ENCODE data around the gene MACIR. TPM values are rescaled to one million over a fixed set of nuclear protein-coding genes. Genes with fewer than 3 reads are reported as not detected.

The MACIR gene
- total and polyA plus RNA-seq, 2 donors (not counting 1 experiment from before 2014, with no cell fraction given), result 3.5 to 7.3 TPM

- TF ChIP-seq EZH2 (IDR thresholded peaks at IDR 0.05; ENCODE audit: low read length, missing control alignments) (no peak), CTCF (conservative IDR thresholded peaks at IDR 0.05 in 1 of 2, IDR thresholded peaks at IDR 0.05 in 1 of 2; ENCODE audit: low read depth in 1 of 2, low read length in 2 of 2) (no peak)
- Histone ChIP-seq H3K36me3 (ENCODE audit: control insufficient read depth, insufficient read depth, low read length) (no peaks in the 10 kb centered on the region), H4K20me1 (ENCODE audit: control insufficient read depth, extremely low read depth, insufficient read depth, low read length) (no peaks in the 10 kb centered on the region), H3K4me2 (ENCODE audit: extremely low read depth, insufficient read depth, low read length) (no peak overlapping the region), H3K9me3 (ENCODE audit: control insufficient read depth, insufficient read depth, low read depth, low read length) (no peaks in the 10 kb centered on the region), H3K4me1 (ENCODE audit: control insufficient read depth, extremely low read depth, insufficient read depth, low read length) (no peaks in the 10 kb centered on the region), H2AFZ (ENCODE audit: low read length) (no peak overlapping the region), H3K79me2 (ENCODE audit: control insufficient read depth, insufficient read depth, low read length) (no peaks in the 10 kb centered on the region), H3K4me3 (replicated peaks in 1 of 4; ENCODE audit: control extremely low read depth in 1 of 4, insufficient read depth in 1 of 4, low read depth in 3 of 4, low read length in 4 of 4) (no peak overlapping the region), H3K27ac (ENCODE audit: insufficient read depth, low read length) (no peak overlapping the region), H3K27me3 (ENCODE audit: control insufficient read depth, insufficient read depth, low read length) (no peaks in the 10 kb centered on the region), H3K9ac (ENCODE audit: insufficient read depth, low read length) (no peak overlapping the region)
- no peak for DNase-seq (ENCODE audit: low read depth in 2 of 2)
Measured at GRCh38 chr5:103327451-103327850, 68.9 kb downstream of the MACIR start.

- H3K4me2 ChIP-seq (ENCODE audit: extremely low read depth, insufficient read depth, low read length), result no peak overlapping the region
- no peaks in the 10 kb centered on the region for H3K36me3 ChIP-seq (ENCODE audit: control insufficient read depth, insufficient read depth, low read length)
- H3K27me3 ChIP-seq (ENCODE audit: control insufficient read depth, insufficient read depth, low read length), result no peaks in the 10 kb centered on the region
- H3K9me3 ChIP-seq (ENCODE audit: control insufficient read depth, insufficient read depth, low read depth, low read length), result no peaks in the 10 kb centered on the region
- no peak overlapping the region for H3K4me3 ChIP-seq (replicated peaks in 1 of 4; ENCODE audit: control extremely low read depth in 1 of 4, insufficient read depth in 1 of 4, low read depth in 3 of 4, low read length in 4 of 4)
- no peak overlapping the region for H3K27ac ChIP-seq (ENCODE audit: insufficient read depth, low read length)
- no peaks in the 10 kb centered on the region for H3K79me2 ChIP-seq (ENCODE audit: control insufficient read depth, insufficient read depth, low read length)
- no peak overlapping the region for H3K9ac ChIP-seq (ENCODE audit: insufficient read depth, low read length)
- DNase-seq (ENCODE audit: low read depth in 2 of 2), result no peak
- no peaks in the 10 kb centered on the region for H4K20me1 ChIP-seq (ENCODE audit: control insufficient read depth, extremely low read depth, insufficient read depth, low read length)
- TF ChIP-seq EZH2 (IDR thresholded peaks at IDR 0.05; ENCODE audit: low read length, missing control alignments), result no peak
- no peak for TF ChIP-seq CTCF (conservative IDR thresholded peaks at IDR 0.05 in 1 of 2, IDR thresholded peaks at IDR 0.05 in 1 of 2; ENCODE audit: low read depth in 1 of 2, low read length in 2 of 2)
- no peak overlapping the region for H2AFZ ChIP-seq (ENCODE audit: low read length)
- no peaks in the 10 kb centered on the region for H3K4me1 ChIP-seq (ENCODE audit: control insufficient read depth, extremely low read depth, insufficient read depth, low read length)
Measured at GRCh38 chr5:103327893-103328292, 69.3 kb downstream of the MACIR start.

Other genes with a start within 250 kb of the MACIR start
- 7.2 and 7.6 TPM in 2 replicates for gene GIN1, start 138.6 kb upstream of the MACIR start, total RNA-seq
- 4.0 and 4.3 TPM in 2 replicates for gene GIN1, start 138.6 kb upstream of the MACIR start, polyA plus RNA-seq
- 41.6 and 42.1 TPM in 2 replicates for gene PPIP5K2, start 138.5 kb upstream of the MACIR start, total RNA-seq
- 45.6 and 49.3 TPM in 2 replicates for gene PPIP5K2, start 138.5 kb upstream of the MACIR start, polyA plus RNA-seq

Data from fibroblast of lung (primary cell).